ENCODE measurements around the gene CDCA7.
A peak's percentile ranks its signal among the peaks of the same experiment; 100 is the strongest.
"Not testable (repeated sequence)": the region's sequence is repeated elsewhere in the genome, so short reads cannot be mapped to it uniquely, and the experiment has no call there.

Gene CDCA7

DNA sequence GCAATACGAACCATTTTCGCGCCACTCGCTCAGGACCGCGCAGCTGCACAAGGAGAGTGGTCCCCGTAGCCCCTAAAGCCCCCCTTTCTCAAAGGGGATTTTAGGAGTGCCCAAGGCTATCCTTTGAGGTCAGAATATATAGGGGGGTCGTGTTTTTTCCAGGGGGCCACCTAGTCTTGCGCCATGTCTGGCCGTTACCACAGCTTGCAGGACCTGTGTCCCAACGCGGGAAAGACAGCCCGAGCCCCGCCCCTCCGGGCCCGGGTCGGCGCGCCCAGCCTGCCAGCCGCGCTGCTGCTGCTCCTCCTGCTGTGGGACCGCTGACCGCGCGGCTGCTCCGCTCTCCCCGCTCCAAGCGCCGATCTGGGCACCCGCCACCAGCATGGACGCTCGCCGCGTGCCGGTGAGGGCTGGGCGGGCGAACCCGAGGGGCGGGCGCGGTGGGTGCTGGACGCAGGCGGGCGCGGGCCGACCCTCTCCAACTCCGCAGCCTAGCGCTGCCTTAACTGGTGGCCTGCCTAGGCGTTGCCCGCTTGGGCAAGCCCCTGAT, at the start of gene CDCA7:
TSS of gene CDCA7 (plus strand) at position 291 of the 550 bp plus-strand sequence. CDS start at position 383, 92 bp downstream.
- peak; percentile 87 for DNase-seq

- no peak for DNase-seq
Measured at GRCh38 chr2:173305303-173305702, 49.4 kb upstream of the CDCA7 start.

- DNase-seq: peak; percentile 13
Measured at GRCh38 chr2:173307293-173307692, 47.4 kb upstream of the CDCA7 start.

GRCh38 chr2:173309370-173309769, 45.3 kb upstream of the CDCA7 start:
- not testable (repeated sequence) for DNase-seq

- no peak for DNase-seq
Measured at GRCh38 chr2:173311844-173312606, 42.6 kb upstream of the CDCA7 start.

GRCh38 chr2:173323371-173323770, 31.3 kb upstream of the CDCA7 start:
- no peak for DNase-seq

- no peak for DNase-seq
Measured at GRCh38 chr2:173326806-173327205, 27.9 kb upstream of the CDCA7 start.

DNA sequence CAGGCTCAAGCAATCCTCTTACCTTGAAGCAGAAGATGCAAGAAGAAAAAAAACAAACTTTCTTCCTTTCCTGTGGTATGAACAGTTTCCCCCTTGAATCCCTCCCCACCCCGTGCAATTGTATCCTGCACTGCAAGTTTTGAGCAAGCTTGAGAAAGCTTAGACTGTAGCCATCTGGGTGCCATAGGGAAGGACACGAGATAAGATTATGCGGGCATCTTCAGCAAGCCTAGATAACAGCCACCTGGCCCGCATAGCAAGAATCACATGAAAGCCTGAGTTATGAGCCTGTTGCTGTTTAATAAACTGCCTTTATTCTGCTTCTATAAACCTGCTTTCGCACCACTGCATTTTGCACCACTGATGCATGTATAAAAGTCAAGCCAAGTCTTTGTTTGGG, 27.3 kb upstream of the CDCA7 start:
- DNase-seq: no peak

DNA sequence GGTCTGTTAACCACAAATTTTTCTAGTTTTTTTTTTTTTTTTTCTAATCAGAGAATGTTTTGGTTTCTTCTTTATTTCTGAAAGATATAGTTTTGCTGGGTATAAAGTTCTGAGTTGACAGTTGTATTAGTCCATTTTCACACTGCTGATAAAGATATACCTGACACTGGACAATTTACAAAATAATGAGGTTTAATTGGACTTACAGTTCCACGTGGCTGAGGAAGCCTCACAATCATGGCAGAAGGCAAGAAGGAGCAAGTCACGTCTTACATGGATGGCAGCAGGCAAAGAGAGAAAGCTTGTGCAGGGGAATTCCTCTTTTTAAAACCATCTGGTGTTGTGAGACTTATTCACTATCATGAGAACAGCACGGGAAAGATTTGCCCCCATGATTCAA, 21.7 kb upstream of the CDCA7 start:
- DNase-seq: not testable (repeated sequence)

GRCh38 chr2:173339807-173340206, 14.9 kb upstream of the CDCA7 start:
- no peak for DNase-seq

GRCh38 chr2:173343921-173344320, 10.8 kb upstream of the CDCA7 start:
- no peak for DNase-seq

- no peak for DNase-seq
Measured at GRCh38 chr2:173346035-173346434, 8.6 kb upstream of the CDCA7 start.

DNA sequence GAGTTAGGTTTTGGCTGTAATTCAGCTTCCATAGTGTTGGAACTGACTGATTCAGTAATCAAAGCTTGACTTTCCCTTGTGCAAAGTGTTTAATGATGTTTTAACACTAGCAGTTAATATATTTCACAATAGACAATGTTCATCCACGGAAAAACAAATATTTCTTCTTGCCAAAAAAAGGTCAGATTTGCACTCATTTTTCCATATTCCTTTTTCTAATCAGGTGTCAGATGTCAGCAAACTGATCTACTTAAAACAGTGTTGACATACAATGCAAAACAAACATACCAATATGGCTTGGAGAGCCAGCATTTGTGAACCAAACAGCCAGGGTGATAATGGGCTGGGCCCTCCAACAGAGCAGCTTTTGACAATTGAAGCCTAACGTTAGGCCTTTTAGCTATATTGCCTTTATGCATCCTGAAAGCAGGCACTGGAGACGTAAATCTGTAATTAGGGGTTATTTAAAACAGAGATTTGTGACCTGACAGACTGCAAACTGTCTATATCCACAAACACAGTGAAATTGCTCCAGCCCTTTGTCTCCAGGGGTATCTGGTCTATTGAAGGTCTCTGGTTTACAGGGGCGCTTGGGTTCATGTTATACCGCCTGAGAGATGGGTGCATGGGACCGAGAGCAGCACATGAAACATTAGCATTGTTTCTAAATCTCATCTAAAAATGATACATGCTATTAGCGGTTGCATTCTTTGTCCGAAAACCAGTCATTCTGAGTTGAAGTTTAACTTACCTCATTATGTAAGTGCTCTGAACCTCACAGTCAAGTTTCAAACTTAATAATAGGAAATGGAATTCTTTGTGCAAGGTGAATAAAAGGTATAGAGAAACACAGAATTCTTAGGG, 7.1 kb upstream of the CDCA7 start:
- no peak for DNase-seq

GRCh38 chr2:173349287-173349686, 5.4 kb upstream of the CDCA7 start:
- DNase-seq: no peak

DNA sequence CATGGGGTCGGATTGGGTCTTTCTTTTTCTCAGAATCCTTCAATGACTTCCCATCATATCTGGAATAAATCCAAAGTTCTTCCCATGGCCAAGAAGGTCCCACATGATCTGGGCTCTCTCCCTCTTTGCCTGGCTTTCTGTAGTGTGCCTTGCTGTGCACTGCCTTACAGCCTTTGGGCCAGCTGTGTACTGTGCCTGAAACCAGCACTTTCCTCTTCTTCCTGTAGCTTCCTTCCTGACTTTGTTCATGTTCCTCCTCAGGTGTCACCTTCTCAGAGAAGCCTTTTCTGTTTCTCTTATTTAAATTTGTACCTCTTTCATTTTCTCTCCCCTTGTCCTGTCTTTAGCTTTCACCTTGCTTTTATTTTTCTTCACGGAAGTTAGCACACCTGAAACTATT, 4.3 kb upstream of the CDCA7 start:
- DNase-seq: no peak

- no peak for DNase-seq
Measured at GRCh38 chr2:173351879-173352278, 2.8 kb upstream of the CDCA7 start.

DNA sequence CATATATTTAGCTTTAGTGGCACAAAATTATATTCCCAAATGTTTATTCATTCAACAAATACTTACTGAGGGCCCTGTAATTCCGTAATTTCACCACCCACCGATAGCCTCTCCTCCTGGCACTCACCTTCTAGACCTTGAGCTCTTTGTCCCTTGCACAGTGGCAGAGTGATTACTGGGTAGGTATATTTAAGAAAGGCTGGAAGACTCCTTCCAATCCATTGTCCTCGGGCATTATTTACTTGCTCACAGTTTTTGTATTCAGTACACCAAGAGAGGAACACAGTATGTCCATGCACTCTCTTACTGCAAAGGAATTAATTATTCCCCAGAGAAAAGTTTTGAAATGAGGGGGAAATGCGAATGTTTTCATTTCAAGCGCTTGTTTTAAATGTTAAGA, 1.1 kb upstream of the CDCA7 start:
- DNase-seq: no peak

DNA sequence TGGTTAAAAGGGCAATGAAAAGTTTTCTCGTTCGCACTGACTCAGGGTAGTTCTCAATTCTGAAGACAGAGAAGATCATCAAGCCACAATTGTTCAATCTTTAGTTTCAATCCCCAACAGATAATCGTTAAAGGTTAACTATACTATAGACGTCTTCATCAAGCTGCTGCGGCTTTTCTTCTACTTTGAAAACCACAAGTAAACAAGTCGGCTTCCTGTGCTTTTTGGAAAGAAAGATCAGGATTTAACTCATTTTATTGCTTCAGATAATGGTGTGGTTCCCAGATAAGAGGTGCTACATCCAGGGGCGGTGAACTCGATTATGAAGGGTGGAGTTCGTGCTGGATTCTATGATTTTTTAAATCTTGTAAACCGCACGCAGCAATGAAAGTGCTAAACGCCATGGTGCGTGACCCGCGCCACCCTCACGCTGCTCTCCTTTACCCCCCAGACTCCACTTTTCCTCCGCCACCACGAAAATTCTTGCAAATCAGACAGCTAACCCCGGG, 545 bp upstream of the CDCA7 start:
- DNase-seq: peak; percentile 84

DNA sequence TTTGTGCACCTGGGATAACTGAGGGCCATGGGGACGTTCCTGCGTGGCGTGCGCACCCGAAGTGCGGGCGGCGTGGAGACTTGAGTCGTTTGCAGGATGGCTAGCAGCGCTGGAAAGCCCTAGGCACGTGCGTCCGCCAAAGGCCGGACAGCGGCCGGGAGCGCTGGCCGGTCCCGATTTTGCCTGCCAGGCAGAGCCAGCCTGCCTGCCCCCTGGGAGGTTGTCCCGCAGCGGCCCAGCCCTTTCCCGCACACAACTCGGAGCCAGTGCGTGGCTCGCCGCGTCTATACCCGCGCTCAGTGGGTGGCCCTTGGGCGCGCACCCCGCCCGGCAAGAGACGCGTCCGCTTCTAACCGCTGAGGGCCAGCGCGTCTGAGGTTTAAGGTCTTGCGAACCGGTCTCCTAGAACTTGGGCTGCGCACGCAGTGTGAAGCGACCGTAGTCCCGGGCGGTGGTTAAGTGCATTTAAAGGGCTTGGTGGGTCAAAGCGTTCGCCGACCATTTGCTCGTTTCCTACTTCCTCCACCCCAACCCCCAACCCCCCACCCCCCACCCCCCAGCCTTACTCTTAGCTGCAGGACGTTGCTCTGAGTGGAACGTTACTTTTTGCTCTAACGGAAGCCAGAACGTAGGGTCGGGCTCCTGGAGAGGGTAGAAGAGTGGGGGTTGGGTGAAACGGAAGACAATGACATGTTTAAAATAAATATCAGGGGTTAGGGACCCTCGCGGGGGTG, 627 bp downstream of the CDCA7 start:
- DNase-seq: peak; percentile 82

DNA sequence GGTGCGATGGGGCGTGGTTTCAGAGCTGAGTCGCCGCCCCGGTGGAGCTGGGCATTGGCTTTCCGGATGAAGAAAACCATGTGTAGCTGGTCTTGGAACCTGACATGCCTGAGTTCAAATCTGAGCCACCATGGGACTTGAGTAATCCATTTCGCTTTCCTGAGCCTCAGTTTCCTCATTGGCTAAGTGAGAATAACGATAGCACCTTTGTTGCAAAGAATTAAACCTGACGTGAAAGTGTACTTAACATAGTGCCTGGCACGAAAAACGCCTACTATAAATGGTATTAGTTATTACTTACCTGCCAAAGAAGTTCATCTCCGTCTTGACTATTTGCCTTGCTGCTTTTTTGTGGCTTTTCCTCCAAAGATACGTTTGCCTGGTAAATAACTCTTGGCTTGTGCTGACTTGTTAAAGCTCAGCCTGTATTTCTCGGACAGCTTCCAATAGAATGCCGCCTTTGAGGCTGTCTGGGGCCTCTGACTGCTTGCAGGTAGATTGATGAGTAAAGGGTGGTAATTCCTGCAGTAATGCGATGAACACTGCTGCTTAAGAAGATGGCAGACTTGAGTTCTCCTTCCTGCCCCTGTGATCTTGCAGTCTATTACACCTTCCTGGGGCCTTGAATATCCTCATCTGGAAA, 1.3 kb downstream of the CDCA7 start:
- DNase-seq: peak; percentile 20

DNA sequence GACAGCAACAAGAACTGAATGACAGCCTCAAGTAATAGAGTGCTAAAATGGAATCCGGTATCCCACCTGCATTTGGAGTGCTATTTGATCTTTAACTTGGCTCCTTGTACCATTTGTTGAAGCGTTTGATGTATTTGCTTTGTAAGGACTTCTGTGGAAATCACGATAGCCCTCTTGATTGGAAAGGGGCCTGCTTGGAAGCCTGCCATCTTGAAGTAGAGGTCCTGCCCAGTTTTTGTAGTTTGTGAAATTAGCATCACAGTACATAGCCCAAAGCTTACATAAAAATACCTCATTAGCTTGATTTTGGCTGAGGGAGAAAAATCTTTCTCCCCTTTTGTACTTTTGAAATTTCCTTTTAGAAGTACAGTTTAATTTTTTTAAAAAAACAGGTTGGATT, 2.7 kb downstream of the CDCA7 start:
- DNase-seq: no peak

DNA sequence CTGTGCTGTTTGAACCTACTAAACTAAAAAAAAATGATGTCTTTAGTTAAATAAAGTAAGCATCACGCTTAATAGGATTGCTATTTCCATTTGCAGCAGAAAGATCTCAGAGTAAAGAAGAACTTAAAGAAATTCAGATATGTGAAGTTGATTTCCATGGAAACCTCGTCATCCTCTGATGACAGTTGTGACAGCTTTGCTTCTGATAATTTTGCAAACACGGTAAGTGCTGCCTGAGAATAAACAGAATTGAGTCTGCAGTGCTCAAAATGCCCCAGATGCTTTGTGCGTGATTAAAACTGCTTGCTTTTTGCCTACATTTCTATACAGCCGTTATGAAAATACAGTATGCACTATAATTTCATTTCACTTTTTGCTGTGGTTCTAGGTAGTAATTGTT, 3.9 kb downstream of the CDCA7 start:
- peak; percentile 45 for DNase-seq
